NCI-H2029 (cell line): ENCODE measurements around the gene MZB1.
"Not testable (repeated sequence)": the region's sequence is repeated elsewhere in the genome, so short reads cannot be mapped to it uniquely, and the experiment has no call there.

Experiments used
- DNase-seq: peaks from one replicate; lab custom pipeline; 2025; lab: John Stamatoyannopoulos, UW

MZB1 gene

DNA sequence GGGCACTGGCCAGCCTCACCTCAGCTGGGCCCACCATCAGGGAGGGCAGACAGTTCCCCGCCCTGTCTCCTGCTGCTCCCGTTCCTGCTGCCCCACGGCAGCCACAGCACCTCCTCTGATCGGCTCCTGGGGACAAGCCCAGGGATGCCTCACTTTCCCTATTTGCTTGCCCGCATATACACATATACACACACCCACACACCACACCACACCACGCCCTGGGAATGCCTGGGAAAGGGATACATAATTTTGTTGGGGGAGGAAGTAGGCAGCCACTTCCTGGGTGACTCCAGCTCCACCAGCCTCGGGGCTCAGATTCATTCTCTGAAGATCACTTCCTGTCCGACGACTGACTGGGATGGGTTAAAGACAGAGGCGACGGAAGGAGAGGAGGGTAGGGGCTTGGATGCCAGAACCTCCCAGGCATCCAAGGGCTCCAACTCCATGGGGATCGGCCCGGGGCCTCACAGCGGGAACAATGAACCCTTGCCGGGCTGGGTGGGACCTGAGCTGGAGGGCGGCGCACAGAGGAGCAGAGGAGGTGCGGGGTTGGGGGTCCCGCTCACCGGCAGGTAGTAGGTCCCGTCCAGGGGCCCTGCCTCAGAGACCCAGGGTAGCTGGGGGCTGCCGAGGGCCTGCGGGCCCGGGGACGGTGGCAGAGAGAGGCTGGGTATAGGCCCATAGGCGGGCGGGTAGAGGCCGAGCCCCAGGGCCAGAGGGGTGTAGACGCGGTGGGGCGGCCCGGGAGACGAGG lies 2.0 kb upstream of the MZB1 start:
- DNase-seq = no peak

DNA sequence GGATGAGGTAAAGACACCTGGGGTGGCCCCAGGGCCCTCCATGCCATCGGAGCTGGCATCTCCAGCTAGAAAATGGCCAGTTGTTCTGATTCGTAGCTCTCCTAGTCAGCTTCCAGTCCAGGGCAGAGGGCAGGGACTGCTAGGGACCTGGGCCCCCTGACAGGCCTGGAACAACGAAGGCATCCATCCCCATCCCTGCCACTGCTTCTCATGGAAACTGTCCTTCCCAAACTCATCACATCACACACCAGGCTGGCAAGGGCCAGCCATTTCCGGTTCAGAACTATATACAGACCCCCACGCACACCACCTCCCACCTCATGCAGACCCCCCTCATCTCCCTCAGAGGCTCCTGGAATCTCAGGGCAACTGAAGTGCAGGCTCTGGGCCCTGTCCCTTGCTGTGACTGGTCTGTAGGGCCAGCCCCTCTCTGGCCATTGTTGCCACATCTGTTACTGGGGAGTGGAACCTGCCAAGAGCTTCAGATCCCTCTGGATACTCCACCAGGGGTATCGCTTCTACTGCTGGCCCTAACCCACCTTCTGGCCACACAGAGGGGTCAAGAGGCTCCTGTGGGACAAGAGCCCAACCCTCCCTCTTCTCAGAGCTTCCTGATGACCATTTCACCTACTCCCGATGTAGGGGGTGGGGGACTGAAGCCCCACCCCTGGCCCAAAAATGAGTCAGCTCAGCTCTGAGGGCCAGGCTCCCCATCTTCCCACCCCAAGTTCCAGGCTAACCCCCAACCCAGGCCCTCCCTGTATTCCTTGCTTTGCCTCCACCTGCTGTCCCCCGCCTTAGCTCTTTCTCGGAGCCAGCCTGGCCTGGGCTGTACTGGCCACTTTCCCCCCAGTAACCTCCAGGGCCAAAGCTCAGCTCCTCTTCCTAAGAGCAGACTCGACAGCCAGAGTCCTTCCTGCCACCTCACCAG lies 1.2 kb upstream of the MZB1 start:
- DNase-seq = no peak

DNA sequence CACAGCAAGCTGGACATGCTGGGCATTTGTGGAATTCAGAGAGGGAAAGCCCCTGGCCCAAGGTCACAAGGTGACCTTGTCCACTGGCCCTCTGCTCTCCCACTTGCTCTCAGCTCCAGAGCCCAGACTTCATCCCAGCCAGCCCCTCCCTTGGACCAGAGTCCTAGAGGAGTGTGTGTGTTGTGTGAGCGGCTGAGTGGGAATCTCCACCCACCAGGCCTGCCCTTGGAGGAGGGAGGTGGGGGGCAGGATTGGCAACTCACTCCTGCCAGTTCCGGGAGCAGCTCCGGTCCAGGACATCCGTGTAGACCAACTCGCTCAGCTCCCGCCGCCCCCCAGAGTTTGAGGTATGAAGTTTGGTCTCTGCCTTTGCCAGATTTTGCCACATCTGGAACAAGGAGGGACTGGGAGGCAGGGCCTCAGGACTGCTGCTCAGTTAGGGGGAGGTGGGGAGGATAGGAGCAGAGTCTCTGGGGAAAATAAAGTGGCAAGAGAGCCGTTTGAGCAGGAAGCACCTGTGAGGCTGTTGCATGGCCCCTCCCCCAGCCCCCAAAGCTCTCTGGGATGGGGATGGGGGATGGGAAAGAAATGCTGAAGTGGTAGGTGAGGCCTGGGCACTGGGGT lies 1.4 kb downstream of the MZB1 start:
- DNase-seq = no peak

DNA sequence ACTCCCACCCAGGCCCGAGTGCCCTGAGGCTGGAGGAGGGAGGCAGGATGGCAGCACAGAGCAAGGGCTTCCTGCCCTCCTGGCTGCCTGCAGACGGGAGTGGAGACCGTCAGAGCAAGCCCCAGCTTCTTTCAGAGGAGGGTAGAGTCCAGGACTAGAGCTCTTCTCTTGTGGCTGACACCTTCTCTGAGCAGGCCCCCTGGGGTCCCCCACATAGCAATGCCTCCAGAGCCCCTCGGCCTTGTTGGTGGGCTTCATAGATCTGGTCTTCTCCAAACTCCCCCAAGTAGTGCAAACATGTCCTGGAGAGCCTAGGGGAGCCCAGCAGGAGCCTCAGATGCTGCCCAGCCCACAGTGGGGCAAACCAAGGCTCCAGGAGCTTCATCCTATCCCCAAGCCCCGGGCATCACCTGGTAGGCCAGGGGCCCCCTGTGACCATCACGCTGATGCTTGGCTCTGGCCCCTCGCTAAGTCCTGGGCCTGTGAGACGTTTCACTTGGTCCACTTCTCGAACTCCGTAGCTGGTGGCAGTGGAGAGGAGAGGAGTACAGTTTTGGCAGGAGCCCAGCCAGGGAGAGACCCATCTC lies 2.0 kb downstream of the MZB1 start:
- no peak for DNase-seq

DNA sequence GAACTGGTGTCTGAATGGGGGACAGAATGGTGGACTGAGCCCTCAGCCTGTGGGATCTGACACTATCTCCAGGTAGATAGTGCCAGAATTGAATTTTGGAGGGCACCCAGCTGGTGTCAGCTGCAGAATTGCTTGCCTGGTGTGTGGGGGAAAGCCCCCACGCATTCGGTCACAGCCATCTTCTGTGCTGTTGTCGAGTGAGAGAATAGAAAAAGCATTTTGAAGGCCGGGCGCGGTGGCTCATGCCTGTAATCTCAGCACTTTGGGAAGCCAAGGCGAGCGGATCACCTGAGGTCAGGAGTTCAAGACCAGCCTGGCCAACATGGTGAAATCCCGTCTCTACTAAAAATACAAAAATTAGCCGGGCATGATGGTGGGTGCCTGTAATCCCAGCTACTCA lies 2.8 kb downstream of the MZB1 start:
- DNase-seq = not testable (repeated sequence)

DNA sequence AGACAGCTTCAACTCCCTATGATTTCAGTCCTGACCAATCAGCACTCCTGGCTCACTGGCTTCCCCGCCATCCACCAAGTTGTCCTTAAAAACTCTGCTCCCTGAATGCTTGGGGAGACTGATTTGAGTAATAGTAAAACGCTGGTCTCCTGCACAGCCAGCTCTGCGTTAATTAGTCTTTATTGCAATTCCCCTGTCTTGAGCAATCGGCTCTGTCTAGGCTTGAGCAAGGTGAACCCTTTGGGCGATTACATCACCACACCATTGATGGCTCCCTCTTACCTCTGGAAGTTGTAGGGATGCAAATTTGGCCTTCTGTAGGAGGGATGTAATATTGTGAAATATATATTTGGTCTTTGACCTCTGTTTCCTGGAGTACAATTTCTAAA lies 3.7 kb downstream of the MZB1 start:
- DNase-seq = no peak

DNA sequence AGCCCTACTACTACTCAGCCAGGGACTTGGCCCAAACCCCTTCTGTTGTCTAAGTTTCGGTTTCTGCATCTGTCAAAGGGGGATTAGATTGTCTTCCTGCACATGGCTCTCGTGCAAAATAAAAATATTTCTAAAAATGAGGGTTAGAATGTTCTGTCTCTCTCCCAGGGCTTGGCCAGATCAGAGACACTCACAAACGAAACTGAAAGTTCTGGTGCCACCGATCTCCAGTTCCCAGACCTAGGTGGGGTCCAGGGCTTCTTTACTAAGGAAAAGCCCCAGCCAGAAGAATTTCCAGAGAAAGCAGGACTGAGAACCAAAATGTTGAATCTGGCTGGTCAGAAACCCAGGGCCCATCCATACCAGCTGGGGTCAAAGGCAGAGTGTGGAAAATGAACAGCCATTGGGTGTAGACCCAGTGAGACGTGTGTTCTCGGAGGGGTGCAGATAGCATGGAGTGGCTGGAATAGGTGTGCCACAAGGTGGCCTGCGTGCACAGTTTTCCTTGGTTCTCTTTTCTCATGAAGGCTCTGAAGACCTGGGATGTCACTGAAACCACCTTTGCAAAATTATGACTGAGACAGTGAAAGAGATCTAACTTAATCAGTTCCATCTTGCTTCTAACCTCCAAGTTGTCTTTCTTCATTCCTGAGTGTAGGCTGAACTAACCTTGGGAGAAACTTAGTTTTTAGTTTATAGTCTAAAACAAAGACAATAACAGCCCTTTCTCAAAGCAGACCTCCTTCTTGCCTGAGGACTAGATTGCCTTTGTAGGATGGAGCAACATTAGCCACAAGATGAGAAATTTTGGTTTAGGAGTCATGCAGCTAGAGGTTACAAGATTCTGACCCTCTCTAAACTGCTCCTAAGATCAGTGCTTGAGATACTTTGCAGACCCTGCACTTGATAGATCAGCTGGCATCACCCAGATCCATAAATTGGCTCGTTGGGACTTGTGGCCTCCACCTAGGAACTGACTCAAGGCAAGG lies 4.4 kb downstream of the MZB1 start:
- peak; percentile 33 for DNase-seq

DNA sequence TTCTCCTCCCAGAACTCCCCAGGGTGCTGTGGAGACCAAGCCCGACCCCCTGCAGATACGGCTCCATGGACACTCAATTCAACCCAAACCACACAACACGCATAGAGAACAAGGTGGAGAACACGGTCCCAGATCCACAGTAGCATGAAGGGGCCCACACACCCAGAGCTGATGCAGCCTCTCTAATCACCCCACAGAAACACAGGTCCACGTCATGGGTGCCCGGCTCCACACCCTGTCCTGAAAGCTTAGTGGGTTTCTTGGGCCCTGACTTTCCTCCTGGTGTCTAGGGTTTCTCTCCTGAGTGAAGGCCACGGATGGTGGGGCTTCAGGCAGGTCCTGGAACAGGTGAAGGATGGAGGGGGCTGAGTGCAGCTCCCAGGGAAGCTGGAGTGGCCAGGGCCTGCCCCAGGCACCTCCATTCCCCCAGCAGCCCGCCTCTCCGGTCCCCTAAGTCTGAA lies 5.1 kb downstream of the MZB1 start:
- DNase-seq = no peak

DNA sequence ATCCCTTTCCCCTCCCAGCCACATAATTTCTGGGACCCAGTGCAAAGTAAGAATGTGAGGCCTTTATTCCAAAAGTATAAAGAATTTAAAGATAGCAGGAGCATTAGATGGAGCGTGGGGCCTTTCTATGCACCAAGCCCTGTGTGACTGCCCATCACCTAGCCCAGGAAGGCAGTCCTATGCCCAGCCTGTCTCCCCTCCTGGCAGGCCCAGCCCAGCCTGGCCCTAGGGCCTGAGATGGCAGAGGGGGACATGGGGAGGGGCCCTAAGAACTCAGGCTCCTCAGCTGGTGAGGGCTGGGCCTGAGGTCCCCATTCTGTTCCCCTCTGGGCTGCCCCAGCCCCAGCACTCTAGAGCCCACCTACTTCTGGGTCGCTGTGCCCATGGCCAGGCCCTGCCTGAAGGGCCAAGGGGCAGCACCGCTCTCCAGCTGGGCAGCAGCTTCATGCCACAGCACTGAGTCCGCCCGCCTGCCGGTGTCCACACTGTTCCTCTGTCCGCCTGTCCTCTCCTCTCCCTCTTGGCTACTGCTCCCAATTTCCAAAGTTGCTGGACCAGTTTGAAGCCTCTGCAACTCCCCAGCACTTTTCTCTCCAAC lies 5.6 kb downstream of the MZB1 start:
- DNase-seq = no peak

DNA sequence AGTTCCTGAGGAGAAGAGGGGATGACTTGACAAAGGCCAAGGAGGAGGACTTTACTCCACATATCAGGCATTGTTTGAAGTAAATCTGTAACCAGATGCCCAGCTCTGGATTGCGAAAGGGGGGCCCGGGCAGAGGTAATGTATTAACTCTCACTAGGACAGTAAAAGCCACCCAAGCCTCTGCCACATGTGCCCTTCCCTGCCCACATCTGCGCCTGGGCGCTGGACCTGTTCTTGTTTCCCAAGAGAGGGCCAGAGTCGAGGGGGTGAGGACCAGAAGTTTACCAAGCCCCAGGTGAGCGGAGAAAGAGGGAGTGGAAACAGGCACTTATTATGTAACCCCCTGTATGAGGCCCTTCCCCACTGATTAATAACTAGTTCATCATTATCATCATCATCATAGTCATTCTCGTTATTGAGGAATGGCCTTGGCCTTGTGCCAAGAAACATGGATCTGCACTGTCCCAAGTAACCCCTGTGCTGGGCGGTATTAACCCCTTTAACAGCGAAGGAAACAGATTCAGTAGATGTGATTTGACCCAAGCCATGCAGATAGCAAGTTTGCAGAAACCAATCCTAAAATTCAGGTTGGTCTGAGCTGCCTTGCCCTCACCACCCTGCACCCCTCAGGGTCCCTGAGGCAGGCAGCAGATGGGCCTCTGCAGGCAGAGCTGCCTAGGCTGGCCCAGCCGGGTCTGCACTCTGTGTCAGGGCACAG lies 6.3 kb downstream of the MZB1 start, which contains the start of gene SLC23A1:
TSS of gene SLC23A1 (minus strand) at position 23 of the 718 bp plus-strand sequence. CDS start 44 bp downstream, outside the sequence.
- DNase-seq = no peak

DNA sequence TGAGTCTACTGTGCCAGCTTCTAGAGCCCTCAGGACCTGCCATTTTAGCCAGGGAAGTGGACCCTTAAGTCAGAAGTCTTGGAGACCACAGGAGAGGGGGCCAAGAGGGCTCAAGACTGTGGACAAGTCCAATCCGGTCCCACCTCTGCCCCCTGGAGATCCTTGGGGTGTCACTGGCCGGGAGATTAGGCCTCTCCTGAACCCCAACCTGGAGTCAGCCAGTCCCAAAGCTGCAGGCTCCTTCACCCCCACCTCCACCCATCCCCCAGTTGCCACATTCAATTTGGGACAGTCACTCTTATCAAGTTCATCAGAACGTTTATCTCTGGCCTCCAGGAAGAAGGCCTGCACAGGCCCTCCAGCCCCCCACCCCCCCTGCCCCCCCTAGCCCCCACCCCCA lies 6.9 kb downstream of the MZB1 start:
- no peak for DNase-seq

DNA sequence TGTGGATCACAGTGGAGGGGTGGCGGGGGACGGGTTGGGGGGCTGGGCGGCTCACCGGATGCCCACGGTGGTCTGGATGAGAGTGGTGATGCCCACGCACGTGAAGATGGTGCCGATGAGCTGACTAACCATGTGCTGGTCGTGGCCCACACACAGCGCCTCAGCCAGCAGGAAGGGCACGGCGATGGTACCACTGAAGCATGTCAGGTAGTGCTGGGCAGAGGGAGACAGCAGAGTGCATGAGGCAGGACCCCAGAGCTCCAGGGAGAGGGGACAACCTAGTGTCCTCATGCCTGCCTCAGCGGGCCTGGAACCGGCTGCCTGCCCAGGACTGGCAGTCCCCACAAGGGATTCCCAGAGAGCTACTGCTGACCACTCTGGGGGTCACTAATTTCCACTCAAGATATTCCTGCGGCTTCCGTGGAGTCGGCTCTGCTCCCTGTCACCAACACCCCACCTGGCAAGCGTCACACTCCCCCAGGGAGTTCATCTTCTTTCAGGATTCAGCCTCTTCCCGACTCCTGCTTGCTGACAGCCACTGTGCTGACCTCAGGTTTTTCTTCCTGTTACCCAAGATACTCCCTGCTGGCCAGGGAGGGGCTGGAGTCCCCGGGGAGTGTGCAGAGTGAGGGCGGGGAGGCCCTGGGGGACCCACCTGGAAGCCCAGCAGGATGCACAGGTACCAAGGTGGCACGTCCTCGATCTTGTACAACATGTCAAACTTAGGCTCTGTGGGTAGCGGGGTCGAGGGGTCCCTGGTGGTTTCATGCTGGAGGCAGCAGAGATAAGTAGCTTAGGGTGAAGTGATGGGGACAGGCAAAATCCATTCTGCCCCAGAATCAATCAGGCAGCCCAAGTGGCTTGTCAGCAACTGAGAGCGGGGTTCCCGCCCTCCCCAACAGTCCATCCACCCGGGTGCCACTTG lies 7.6 kb downstream of the MZB1 start:
- no peak for DNase-seq

DNA sequence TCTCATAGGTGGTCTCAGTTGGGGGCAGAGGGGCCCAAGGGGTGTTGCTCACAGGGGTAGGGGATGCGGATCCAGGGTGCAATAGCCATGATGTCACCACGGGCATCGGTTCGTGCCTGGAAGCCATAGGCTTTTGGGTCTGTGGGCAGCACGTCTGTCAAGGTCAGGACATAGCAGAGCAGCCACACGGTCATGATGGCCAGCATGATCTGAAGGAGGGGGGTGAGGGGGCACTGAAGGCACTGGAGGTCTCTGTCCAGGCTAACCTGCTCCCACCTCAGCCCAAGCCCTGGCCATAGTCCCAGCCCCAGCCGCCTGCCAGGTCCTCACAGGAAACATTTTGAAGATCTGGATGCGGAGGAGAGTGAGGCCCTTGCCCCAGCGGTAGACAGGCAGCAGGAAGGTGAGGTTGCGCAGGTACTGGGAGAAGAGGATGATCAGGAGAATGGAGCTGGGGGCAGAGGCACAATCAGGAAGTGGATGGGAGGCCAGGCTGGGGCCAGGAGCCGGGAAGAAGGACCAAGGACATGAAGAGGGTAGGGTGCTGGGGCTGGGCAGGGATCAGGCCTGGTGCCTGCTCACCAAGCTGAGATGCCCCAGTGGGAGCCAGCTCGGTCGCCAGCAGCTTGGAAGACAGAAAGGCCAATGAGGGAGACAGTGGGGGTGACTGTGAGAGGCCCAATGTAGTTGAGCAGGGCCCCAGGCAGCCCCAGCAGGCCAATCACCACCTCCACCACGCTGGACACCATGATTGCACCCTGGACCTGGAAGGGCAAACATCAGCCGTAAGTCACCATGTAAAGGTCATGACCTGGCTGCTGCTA lies 9.9 kb downstream of the MZB1 start:
- no peak for DNase-seq

DNA sequence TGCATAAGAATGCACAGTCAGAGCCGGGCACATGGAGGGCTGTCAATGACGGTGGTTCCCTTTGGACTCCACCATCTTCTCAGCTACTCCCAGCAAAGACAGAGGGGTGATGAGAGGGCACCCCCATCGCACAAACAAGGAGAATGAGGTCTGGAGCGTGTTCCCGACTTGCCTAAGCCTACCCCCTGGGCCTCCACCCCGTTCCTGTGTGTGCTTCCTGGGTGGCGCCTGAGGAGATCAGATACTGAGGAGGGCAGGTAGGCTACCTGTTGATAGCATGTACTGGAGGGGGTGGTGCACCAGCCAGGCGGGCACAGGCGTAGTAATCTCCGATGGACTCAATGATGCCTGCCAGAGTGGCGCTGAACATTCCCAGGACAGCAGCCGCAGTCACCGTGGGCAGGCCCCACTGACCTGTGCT lies 10.8 kb downstream of the MZB1 start:
- no peak for DNase-seq

DNA sequence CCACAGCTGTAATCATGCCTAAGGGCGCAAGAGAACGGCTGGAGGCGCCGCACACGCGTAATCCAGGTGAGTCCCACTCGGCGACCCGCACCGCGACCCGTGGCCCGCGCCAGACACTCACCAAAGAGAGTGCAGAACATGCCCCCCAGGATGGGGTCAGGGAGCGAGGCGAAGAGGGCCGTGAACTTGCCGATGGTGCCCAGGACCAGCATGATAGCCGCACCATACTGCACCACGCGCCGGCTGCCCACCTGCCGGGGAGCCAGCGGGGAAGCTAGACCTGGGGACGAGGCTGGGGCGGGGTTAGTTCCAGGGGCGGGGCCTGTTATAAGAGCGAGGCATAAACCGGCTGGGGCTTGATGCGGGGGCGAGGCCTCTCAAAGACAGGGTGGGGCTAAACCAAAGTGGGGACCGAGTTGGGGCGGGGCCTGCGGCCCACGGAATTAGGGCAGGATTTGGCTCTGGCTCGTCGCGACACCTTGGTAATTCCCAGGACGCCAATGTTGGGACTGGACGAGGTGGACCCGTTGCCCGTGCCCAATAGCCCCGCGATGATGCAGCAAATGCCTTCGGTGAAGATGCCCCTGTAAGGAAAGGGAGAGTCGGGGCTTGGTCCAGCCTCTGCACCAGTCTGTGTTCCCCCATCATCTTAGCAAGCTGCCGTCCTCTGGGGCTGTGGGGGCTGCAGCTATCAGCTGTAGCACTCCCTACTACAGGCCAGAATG lies 11.4 kb downstream of the MZB1 start:
- DNase-seq = no peak

DNA sequence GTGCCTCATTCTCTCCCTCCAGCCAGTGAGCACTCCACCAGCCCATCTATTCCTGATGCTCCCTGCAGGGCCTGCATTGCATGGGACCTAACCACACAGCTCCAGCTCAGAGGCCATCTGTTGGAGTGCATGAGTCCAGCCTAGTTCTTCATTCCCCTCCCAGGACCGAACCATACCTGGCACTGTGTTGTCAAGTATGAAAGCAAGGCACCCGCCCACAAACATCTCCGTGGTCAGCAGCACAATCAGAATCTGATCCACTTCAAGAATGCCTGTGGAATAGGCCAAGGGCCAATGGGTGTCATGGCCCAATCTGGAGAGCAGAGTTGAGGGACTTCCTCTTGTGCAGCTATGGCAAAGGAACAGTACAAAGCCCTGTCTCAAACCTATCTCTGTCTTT lies 12.5 kb downstream of the MZB1 start:
- no peak for DNase-seq

DNA sequence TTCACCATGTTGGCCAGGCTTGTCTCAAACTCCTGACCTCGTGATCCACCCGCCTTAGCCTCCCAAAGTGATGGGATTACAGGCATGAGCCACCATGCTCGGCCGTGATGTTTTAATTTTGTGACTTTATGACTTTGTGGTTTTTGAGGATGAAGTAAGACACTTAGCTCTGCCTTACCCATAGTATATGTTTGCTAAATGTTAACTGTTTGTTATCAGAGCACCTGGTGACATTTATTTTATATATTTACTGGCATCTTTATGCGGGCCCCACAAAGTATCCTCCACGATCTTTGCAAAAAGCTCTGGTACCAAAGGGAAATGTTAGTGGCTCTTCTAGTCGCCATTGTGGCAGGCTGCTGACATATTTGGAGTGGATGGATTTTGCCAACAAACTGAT lies 13.3 kb downstream of the MZB1 start:
- DNase-seq = no peak
